MCF 10A (cell line): ENCODE measurements around the gene ZFC3H1. TPM values are rescaled to one million over a fixed set of nuclear protein-coding genes. Genes with fewer than 3 reads are reported as not detected.

Experiments used
- BruUV-seq: library from RNA; stranded (reverse); fragments of 400-500 nt; replicated peaks from 2 replicates; lab custom pipeline; 2021; lab: Mats Ljungman, UMichigan
- CTCF ChIA-PET: fragments of 300-600 bp; sonication (Branson Sonifier 250); formaldehyde crosslinking; extraction: SDS; loops from one replicate; lab custom pipeline; 2021; ENCODE audit warnings: antibody characterized with exemption, inconsistent platforms; lab: Yijun Ruan, JAX
- POLR2A ChIA-PET: fragments of 300-600, 350-650 bp; sonication (Branson Sonifier 250); formaldehyde crosslinking; extraction: SDS; loops from one replicate; lab custom pipeline; 2020; ENCODE audit warnings: antibody characterized with exemption, inconsistent platforms; lab: Yijun Ruan, JAX
- DNase-seq: peaks from one replicate; pipeline ENCODE4 v3.0.0-alpha.2; 2018; ENCODE audit not compliant: unreplicated experiment
- H3K27ac Mint-ChIP-seq: one replicate; pipeline ENCODE4 v1.8.0; 2022; ENCODE audit warnings: mild to moderate bottlenecking, low read depth, mixed read lengths; ENCODE audit not compliant: unreplicated experiment
- H3K27me3 Mint-ChIP-seq: one replicate; pipeline ENCODE4 v1.8.0; 2022; ENCODE audit warnings: mixed read lengths; ENCODE audit not compliant: insufficient read depth, unreplicated experiment
- H3K36me3 Mint-ChIP-seq: one replicate; pipeline ENCODE4 v1.8.0; 2022; ENCODE audit warnings: mild to moderate bottlenecking, moderate library complexity, mixed read lengths; ENCODE audit not compliant: insufficient read depth, unreplicated experiment
- H3K4me1 Mint-ChIP-seq: one replicate; pipeline ENCODE4 v1.8.0; 2022; ENCODE audit warnings: mixed read lengths; ENCODE audit not compliant: insufficient read depth, unreplicated experiment
- H3K4me3 Mint-ChIP-seq: one replicate; pipeline ENCODE4 v1.8.0; 2022; ENCODE audit warnings: mild to moderate bottlenecking, moderate library complexity, mixed read lengths; ENCODE audit not compliant: unreplicated experiment
- H3K9me3 Mint-ChIP-seq: one replicate; pipeline ENCODE4 v1.8.0; 2022; ENCODE audit warnings: mixed read lengths; ENCODE audit not compliant: unreplicated experiment
- CTCF ChIP-seq: fragments of 200-600 bp; IDR thresholded peaks from one replicate; pipeline ENCODE4 v1.8.0; 2022; ENCODE audit warnings: antibody characterized with exemption, mild to moderate bottlenecking; ENCODE audit not compliant: unreplicated experiment
- intact Hi-C: fragments of 100-400 bp; cut with micrococcal nuclease; formaldehyde crosslinking; loops from 2 replicates; pipeline ENCODE4 v1.14.1; 2022
- total RNA-seq: library from RNA; stranded (reverse); gene quantifications from 2 replicates; pipeline ENCODE4 v1.2.3, GENCODE V29; 2022

The ZFC3H1 gene
- total RNA-seq, 1 experiment from 2014 or later: 55.3 TPM

- intact Hi-C loops: no loop called here
- CTCF ChIA-PET: interaction anchor here (1.2 to 1.5 kb wide), 2 partner anchors 10 to 13 kb away, joined by 3 to 6 read pairs; no protein-coding TSS in a partner anchor
Measured at GRCh38 chr12:71607494-71608330, 55.9 kb downstream of the ZFC3H1 start.

GRCh38 chr12:71605039-71605438 is 58.6 kb downstream of the ZFC3H1 start:
- Mint-ChIP-seq H3K27ac (no peak overlapping the region), H3K9me3 (no peaks in the 10 kb centered on the region), H3K4me3 (no peak overlapping the region), H3K4me1 (no peaks in the 10 kb centered on the region), H3K36me3 (peaks cover 46% of the 10 kb centered on the region), H3K27me3 (no peaks in the 10 kb centered on the region)
- POLR2A ChIA-PET: interaction anchor here (0.5 to 0.7 kb wide), 2 partner anchors 149 to 478 kb away, joined by 3 to 4 read pairs; no protein-coding TSS in a partner anchor
- no peak for DNase-seq
- no peak for TF ChIP-seq CTCF
- no TSS peak for BruUV-seq
- intact Hi-C loops: no loop called here
- CTCF ChIA-PET: interaction anchor here (0.6 to 2.0 kb wide), 4 partner anchors 17 to 591 kb away, joined by 3 to 7 read pairs (median 4); no protein-coding TSS in a partner anchor

More at GRCh38 chr12:71607494-71608330, 55.9 kb downstream of the ZFC3H1 start:
- no peak for TF ChIP-seq CTCF
- Mint-ChIP-seq H3K27ac (no peak overlapping the region), H3K36me3 (peaks cover 73% of the 10 kb centered on the region), H3K4me3 (no peak overlapping the region), H3K27me3 (no peaks in the 10 kb centered on the region), H3K9me3 (no peaks in the 10 kb centered on the region), H3K4me1 (no peaks in the 10 kb centered on the region)
- POLR2A ChIA-PET: interaction anchor here (0.7 kb wide), 1 partner anchor 9 kb away, joined by 3 read pairs; no protein-coding TSS in a partner anchor
- no TSS peak for BruUV-seq
- DNase-seq: no peak

GRCh38 chr12:71602761-71603577 is 60.7 kb downstream of the ZFC3H1 start:
- Mint-ChIP-seq H3K4me1 (no peaks in the 10 kb centered on the region), H3K27ac (no peak overlapping the region), H3K27me3 (no peaks in the 10 kb centered on the region), H3K36me3 (peaks cover 29% of the 10 kb centered on the region), H3K4me3 (no peak overlapping the region), H3K9me3 (no peaks in the 10 kb centered on the region)
- BruUV-seq: no TSS peak
- no peak for TF ChIP-seq CTCF
- intact Hi-C loops: no loop called here
- ChIA-PET CTCF (interaction anchor here (1.0 to 1.8 kb wide), 3 partner anchors 11 to 187 kb away, joined by 3 to 7 read pairs (median 4); no protein-coding TSS in a partner anchor), POLR2A (interaction anchor here (1.0 kb wide), 1 partner anchor 24 kb away, joined by 3 read pairs; no protein-coding TSS in a partner anchor)
- DNase-seq: no peak
